ENCODE results near the gene SNAP47.

The SNAP47 gene

DNA sequence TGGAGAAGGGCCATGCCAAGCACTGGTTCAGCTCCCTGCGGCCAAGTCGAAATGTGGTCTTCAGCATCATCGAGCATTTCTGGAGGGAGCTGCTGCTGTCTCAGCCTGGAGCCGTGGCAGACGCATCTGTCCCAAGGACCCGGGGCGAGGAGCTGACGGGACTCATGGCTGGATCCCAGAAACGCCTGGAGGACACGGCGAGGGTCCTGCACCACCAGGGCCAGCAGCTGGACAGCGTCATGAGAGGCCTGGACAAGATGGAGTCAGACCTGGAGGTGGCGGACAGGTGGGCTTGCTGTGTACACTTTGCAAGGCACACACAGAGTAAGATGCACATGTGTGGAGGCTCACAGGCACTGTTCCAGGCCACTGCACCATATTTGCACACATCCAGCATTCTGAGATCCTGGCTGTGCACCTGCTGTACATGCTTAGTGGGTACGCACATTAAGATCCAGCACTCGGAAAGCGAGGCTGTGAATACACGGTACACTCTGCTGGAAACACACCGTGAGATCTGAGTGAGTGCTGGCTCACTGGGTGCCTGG, 12.8 kb downstream of the SNAP47 start:
- Histone ChIP-seq H3K4me1 (ENCODE audit: insufficient read depth, low read length, poor library complexity, severe bottlenecking) (peaks cover 9% of the 10 kb centered on the region), H4K20me1 (ENCODE audit: insufficient read depth, low read length, poor library complexity, severe bottlenecking) (peaks cover 4% of the 10 kb centered on the region), H2AFZ (ENCODE audit: low read length) (no peak overlapping the region), H3K4me2 (ENCODE audit: low read depth, low read length, poor library complexity, severe bottlenecking) (no peak overlapping the region), H3K9me3 (ENCODE audit: insufficient read depth, low read depth, low read length) (no peaks in the 10 kb centered on the region), H3K36me3 (ENCODE audit: insufficient read depth, low read length) (peaks cover 19% of the 10 kb centered on the region; the same call in 1 of the 2 replicates), H3K9me2 (replicated peaks; ENCODE audit: low read depth, low read length) (no peaks in the 10 kb centered on the region), H3K27me3 (ENCODE audit: insufficient read depth, low read length, poor library complexity, severe bottlenecking) (no peaks in the 10 kb centered on the region), H3K9ac (ENCODE audit: low read depth, low read length, poor library complexity, severe bottlenecking) (no peak overlapping the region), H3K4me3 (ENCODE audit: low read length, poor library complexity, severe bottlenecking) (no peak overlapping the region), H3F3A (ENCODE audit: low read depth) (no peaks in the 10 kb centered on the region), H3K79me2 (ENCODE audit: insufficient read depth, low read length) (peaks cover 23% of the 10 kb centered on the region; the same call in 1 of the 2 replicates)
- no peak for TF ChIP-seq EZH2phosphoT487 (IDR thresholded peaks at IDR 0.05; ENCODE audit: borderline replicate concordance)
- TF ChIP-seq, protein P1, sequence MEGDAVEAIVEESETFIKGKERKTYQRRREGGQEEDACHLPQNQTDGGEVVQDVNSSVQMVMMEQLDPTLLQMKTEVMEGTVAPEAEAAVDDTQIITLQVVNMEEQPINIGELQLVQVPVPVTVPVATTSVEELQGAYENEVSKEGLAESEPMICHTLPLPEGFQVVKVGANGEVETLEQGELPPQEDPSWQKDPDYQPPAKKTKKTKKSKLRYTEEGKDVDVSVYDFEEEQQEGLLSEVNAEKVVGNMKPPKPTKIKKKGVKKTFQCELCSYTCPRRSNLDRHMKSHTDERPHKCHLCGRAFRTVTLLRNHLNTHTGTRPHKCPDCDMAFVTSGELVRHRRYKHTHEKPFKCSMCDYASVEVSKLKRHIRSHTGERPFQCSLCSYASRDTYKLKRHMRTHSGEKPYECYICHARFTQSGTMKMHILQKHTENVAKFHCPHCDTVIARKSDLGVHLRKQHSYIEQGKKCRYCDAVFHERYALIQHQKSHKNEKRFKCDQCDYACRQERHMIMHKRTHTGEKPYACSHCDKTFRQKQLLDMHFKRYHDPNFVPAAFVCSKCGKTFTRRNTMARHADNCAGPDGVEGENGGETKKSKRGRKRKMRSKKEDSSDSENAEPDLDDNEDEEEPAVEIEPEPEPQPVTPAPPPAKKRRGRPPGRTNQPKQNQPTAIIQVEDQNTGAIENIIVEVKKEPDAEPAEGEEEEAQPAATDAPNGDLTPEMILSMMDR (conservative IDR thresholded peaks at IDR 0.05; ENCODE audit: low read length), result no peak

DNA sequence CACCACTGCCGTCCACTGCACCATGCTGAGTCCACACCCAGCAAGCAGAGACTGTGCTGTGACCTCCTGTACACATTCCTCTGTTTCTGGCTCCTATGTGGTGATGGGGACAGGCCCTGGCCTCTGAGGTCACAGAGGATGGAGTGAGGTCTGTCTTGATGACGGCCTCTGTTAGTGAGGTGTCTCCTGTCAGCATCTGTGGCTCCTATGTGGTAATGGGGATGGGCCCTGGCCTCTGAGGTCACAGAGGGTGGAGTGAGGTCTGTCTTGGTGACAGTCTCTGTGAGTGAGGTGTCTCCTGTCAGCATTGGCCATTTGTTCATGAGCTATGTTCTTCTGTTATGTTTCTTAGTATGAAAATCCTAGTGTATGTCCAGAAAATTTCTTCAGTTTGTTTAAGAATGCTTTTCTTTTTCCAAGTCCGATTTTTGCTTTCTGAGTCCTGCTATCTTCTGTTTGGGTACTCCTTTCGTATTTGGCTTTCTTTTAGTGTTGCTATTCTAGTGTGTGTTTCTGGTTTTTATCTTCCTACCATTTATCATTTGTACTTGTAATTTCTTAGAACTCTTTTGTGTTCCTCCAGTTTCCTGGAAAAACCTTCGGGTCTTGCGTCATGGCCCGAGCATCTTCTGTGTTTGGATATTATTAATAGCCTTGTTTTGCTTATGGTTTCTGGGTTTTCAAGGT, 13.4 kb downstream of the SNAP47 start:
- Histone ChIP-seq H3F3A (ENCODE audit: low read depth) (no peaks in the 10 kb centered on the region), H3K27me3 (ENCODE audit: insufficient read depth, low read length, poor library complexity, severe bottlenecking) (no peaks in the 10 kb centered on the region), H3K4me2 (ENCODE audit: low read depth, low read length, poor library complexity, severe bottlenecking) (no peak overlapping the region), H4K20me1 (ENCODE audit: insufficient read depth, low read length, poor library complexity, severe bottlenecking) (peaks cover 4% of the 10 kb centered on the region), H3K79me2 (ENCODE audit: insufficient read depth, low read length) (peaks cover 20% of the 10 kb centered on the region; the same call in 1 of the 2 replicates), H3K9me2 (replicated peaks; ENCODE audit: low read depth, low read length) (no peaks in the 10 kb centered on the region), H2AFZ (ENCODE audit: low read length) (no peak overlapping the region), H3K9me3 (ENCODE audit: insufficient read depth, low read depth, low read length) (no peaks in the 10 kb centered on the region), H3K36me3 (ENCODE audit: insufficient read depth, low read length) (peaks cover 23% of the 10 kb centered on the region; the same call in 1 of the 2 replicates), H3K4me1 (ENCODE audit: insufficient read depth, low read length, poor library complexity, severe bottlenecking) (peaks cover 9% of the 10 kb centered on the region), H3K9ac (ENCODE audit: low read depth, low read length, poor library complexity, severe bottlenecking) (no peak overlapping the region), H3K4me3 (ENCODE audit: low read length, poor library complexity, severe bottlenecking) (no peak overlapping the region)
- no peak for TF ChIP-seq EZH2phosphoT487 (IDR thresholded peaks at IDR 0.05; ENCODE audit: borderline replicate concordance)
- TF ChIP-seq, protein P1 (conservative IDR thresholded peaks at IDR 0.05; ENCODE audit: low read length), result no peak

DNA sequence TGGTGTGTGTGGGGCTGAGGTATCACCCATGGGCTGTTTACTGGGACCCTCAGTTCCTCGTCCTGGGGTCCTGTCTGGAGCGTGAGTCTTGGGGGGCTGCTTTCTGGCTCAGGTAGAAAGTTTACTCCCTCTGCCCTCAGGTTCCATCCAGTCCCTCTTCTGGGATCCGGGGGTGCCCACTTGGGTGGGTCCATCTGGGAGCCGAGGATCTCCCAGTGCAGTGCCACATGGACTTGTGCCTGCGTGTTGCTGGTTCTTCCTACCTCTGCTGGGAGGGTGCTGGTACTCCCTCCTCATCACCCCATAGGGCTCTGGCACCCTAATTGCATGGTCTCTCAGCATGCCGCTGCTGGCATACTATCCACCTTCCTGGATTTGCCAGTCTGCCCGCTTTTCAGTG, 14.0 kb downstream of the SNAP47 start:
- H3K4me2 ChIP-seq (ENCODE audit: low read depth, low read length, poor library complexity, severe bottlenecking), result no peak overlapping the region
- peaks cover 23% of the 10 kb centered on the region; the same call in 1 of the 2 replicates for H3K36me3 ChIP-seq (ENCODE audit: insufficient read depth, low read length)
- peaks cover 23% of the 10 kb centered on the region; the same call in 1 of the 2 replicates for H3K79me2 ChIP-seq (ENCODE audit: insufficient read depth, low read length)

More for the DNA sequence above, 14.0 kb downstream of the SNAP47 start:
- no peaks in the 10 kb centered on the region for H3K9me2 ChIP-seq (replicated peaks; ENCODE audit: low read depth, low read length)
- no peak overlapping the region for H2AFZ ChIP-seq (ENCODE audit: low read length)
- no peaks in the 10 kb centered on the region for H3K27me3 ChIP-seq (ENCODE audit: insufficient read depth, low read length, poor library complexity, severe bottlenecking)
- no peaks in the 10 kb centered on the region for H3F3A ChIP-seq (ENCODE audit: low read depth)
- no peak overlapping the region for H3K9ac ChIP-seq (ENCODE audit: low read depth, low read length, poor library complexity, severe bottlenecking)
- peaks cover 4% of the 10 kb centered on the region for H4K20me1 ChIP-seq (ENCODE audit: insufficient read depth, low read length, poor library complexity, severe bottlenecking)
- TF ChIP-seq, protein P1 (conservative IDR thresholded peaks at IDR 0.05; ENCODE audit: low read length), result no peak
- TF ChIP-seq EZH2phosphoT487 (IDR thresholded peaks at IDR 0.05; ENCODE audit: borderline replicate concordance), result no peak
- no peak overlapping the region for H3K4me3 ChIP-seq (ENCODE audit: low read length, poor library complexity, severe bottlenecking)
- peaks cover 5% of the 10 kb centered on the region for H3K4me1 ChIP-seq (ENCODE audit: insufficient read depth, low read length, poor library complexity, severe bottlenecking)
- H3K9me3 ChIP-seq (ENCODE audit: insufficient read depth, low read depth, low read length), result no peaks in the 10 kb centered on the region

Data from Loucy (cell line).